Thymus (tissue), 14 donors: ENCODE data around the gene ZNF548. TPM values are rescaled to one million over a fixed set of nuclear protein-coding genes. Genes with fewer than 3 reads are reported as not detected.

Source experiments
- DNase-seq, 9 donors: peaks; one replicate each; pipeline ENCODE4 v3.0.0-alpha.2; 2013; ENCODE audit warnings: low spot score in 9 of 9, low read depth in 6 of 9, missing footprints in 1 of 9
- H3K27ac ChIP-seq, 2 donors: one replicate each; pipeline ENCODE4 v1.5.1; 2013; ENCODE audit warnings: control low read depth in 1 of 2, low read depth in 1 of 2, low read length in 1 of 2, mild to moderate bottlenecking in 1 of 2, moderate library complexity in 1 of 2
- H3K27me3 ChIP-seq, 2 donors: one replicate each; pipeline ENCODE4 v1.5.1; 2013; ENCODE audit warnings: low read length in 1 of 2; ENCODE audit not compliant: control insufficient read depth in 2 of 2, insufficient read depth in 1 of 2
- H3K36me3 ChIP-seq, 2 donors: one replicate each; pipeline ENCODE4 v1.5.1; 2013; ENCODE audit warnings: low read length in 1 of 2, mild to moderate bottlenecking in 1 of 2, moderate library complexity in 1 of 2; ENCODE audit not compliant: control insufficient read depth in 2 of 2, insufficient read depth in 2 of 2
- H3K4me1 ChIP-seq, 2 donors: one replicate each; pipeline ENCODE4 v1.5.1; 2013; ENCODE audit warnings: low read length in 2 of 2; ENCODE audit not compliant: control insufficient read depth in 2 of 2, insufficient read depth in 2 of 2
- H3K4me3 ChIP-seq, 2 donors: one replicate each; pipeline ENCODE4 v1.5.1; 2013; ENCODE audit warnings: low read length in 2 of 2, control low read depth in 1 of 2, mild to moderate bottlenecking in 1 of 2
- H3K9me3 ChIP-seq, 2 donors: one replicate each; pipeline ENCODE4 v1.5.1; 2013; ENCODE audit warnings: low read length in 1 of 2, mild to moderate bottlenecking in 1 of 2; ENCODE audit not compliant: control insufficient read depth in 2 of 2, insufficient read depth in 1 of 2
- WGBS: extraction: QIAGEN DNeasy Blood & Tissue Kit; methylation state at CpG from one replicate; pipeline ENCODE4 v1.1.7; 2013; 5-methylcytosine and 5-hydroxymethylcytosine counted together
- long read RNA-seq, 10 donors: transcript quantifications; one replicate each; lab custom pipeline, GENCODE V29; 2026
- polyA plus RNA-seq: library from polyadenylated mRNA; stranded (reverse); fragments of 200-250 nt; gene quantifications from one replicate; pipeline ENCODE4 v1.2.3, GENCODE V29; 2013
- total RNA-seq: library from RNA; stranded (reverse); fragments of 120-200 nt; gene quantifications from one replicate; pipeline ENCODE4 v1.2.4, GENCODE V29; 2013
- donor health status: healthy.

The ZNF548 gene
- total RNA-seq (14.7 TPM), polyA plus RNA-seq (26.4 TPM)
- long read RNA-seq, donor 1, result 0 reads
- long read RNA-seq, donor 2, transcript ZNF548-201 (4 exons, 2,115 nt), result major isoform, 5 of 10 reads
- long read RNA-seq, donor 2, partial matches to known transcripts, result 5 of 10 reads
- long read RNA-seq, donor 2, other reads (novel, unspliced or antisense), result 0 of 10 reads
- long read RNA-seq, donor 3, partial matches to known transcripts, result 6 of 9 reads
- long read RNA-seq, donor 3, other reads (novel, unspliced or antisense), result 0 of 9 reads
- long read RNA-seq, donor 4, result 0 reads
- long read RNA-seq, donor 5, transcript ZNF548-201 (4 exons, 2,115 nt), result major isoform, 7 of 7 reads
- long read RNA-seq, donor 5, partial matches to known transcripts, result 0 of 7 reads
- long read RNA-seq, donor 5, other reads (novel, unspliced or antisense), result 0 of 7 reads
- long read RNA-seq, donor 6, partial matches to known transcripts, result 0 of 5 reads
- long read RNA-seq, donor 6, other reads (novel, unspliced or antisense), result 0 of 5 reads
- long read RNA-seq, donor 7, partial matches to known transcripts, result 0 of 1 reads
- long read RNA-seq, donor 7, other reads (novel, unspliced or antisense), result 0 of 1 reads
- long read RNA-seq, donor 8, partial matches to known transcripts, result 0 of 2 reads
- long read RNA-seq, donor 8, other reads (novel, unspliced or antisense), result 0 of 2 reads
- long read RNA-seq, donor 9, partial matches to known transcripts, result 0 of 2 reads
- long read RNA-seq, donor 9, other reads (novel, unspliced or antisense), result 0 of 2 reads
- long read RNA-seq, donor 10, partial matches to known transcripts, result 0 of 2 reads
- long read RNA-seq, donor 10, other reads (novel, unspliced or antisense), result 0 of 2 reads

DNA sequence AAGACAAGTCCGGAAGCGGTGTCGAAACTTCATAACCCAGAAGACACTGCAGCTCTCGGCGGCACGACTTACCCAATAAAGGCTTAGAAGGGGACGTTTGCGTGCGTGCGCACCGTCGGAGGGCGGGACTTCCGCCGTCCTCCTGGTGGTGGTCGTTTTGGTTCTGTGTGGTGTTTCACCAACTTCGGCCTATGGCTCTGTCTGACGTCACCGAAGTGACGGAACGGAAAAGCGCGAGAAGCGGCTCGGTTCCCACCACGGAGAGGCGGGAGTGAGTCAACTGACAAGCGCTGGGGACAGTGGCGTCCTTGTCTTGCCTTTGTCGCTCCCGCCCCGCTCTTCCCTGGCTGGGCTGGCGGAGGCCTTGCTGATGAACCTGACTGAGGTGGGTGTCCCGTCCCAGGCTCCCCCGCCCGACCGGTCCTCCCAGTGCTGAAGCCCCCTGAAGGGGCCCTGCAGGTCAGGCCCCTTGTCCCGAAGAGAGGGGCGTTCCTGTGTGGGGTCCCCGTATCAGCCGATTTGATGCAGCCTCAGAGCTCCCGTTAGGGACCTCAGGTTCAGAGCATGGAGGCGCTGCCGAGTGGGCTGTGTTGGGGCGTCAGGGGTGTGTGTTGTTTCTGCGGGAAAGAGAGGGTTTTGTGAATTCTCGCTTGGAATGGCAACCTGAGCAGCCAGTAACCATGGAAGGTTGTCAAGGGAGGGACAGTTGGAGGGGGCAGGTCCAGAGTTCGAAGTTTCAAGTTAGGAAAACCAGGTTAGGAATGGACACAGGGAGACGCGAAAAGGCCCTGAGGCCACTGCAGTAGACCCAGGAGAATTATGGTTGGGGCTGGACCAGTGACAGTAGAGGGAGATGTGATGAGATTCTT, at the start of gene ZNF548:
TSS of gene ZNF548 (plus strand) at position 125 of the 869 bp plus-strand sequence. CDS start at position 371, 246 bp downstream.
- peak within 1 kb of the TSS; percentile 67 to 82 for H3K4me3 ChIP-seq
- peak within 1 kb of the TSS; percentile 77 to 89 for H3K27ac ChIP-seq
- H3K36me3 ChIP-seq, result peaks cover 6 to 10% of the 10 kb centered on the region in 2 donors
- H3K4me1 ChIP-seq, result peaks cover 8 to 10% of the 10 kb centered on the region in 2 donors
- no peaks in the 10 kb centered on the region for H3K27me3 ChIP-seq
- 1% methylated on average over 50 of the region's 50 CpGs for WGBS
- H3K9me3 ChIP-seq, result peaks cover 0 to 1% of the 10 kb centered on the region in 2 donors
- peak; percentile 92 to 98 (median 96) for DNase-seq

- WGBS, result 82% methylated on average over 6 of the region's 6 CpGs
- Histone ChIP-seq H3K27me3 (no peaks in the 10 kb centered on the region), H3K4me3 (no peak overlapping the region), H3K36me3 (no peaks in the 10 kb centered on the region), H3K27ac (no peak overlapping the region), H3K9me3 (no peaks in the 10 kb centered on the region), H3K4me1 (no peaks in the 10 kb centered on the region)
- DNase-seq, result no peak
Measured at GRCh38 chr19:57342582-57342981, 47.1 kb upstream of the ZNF548 start.

- no peaks in the 10 kb centered on the region for H3K27me3 ChIP-seq
- no peak for DNase-seq
- no peaks in the 10 kb centered on the region for H3K9me3 ChIP-seq
- WGBS, result 86% methylated on average over 3 of the region's 3 CpGs
- peaks cover 7 to 16% of the 10 kb centered on the region in 2 donors for H3K4me1 ChIP-seq
- H3K36me3 ChIP-seq, result peaks cover 0 to under 1% of the 10 kb centered on the region in 2 donors
- no peak overlapping the region for H3K27ac ChIP-seq
- H3K4me3 ChIP-seq, result no peak overlapping the region
Measured at GRCh38 chr19:57348136-57348535, 41.5 kb upstream of the ZNF548 start.

DNA sequence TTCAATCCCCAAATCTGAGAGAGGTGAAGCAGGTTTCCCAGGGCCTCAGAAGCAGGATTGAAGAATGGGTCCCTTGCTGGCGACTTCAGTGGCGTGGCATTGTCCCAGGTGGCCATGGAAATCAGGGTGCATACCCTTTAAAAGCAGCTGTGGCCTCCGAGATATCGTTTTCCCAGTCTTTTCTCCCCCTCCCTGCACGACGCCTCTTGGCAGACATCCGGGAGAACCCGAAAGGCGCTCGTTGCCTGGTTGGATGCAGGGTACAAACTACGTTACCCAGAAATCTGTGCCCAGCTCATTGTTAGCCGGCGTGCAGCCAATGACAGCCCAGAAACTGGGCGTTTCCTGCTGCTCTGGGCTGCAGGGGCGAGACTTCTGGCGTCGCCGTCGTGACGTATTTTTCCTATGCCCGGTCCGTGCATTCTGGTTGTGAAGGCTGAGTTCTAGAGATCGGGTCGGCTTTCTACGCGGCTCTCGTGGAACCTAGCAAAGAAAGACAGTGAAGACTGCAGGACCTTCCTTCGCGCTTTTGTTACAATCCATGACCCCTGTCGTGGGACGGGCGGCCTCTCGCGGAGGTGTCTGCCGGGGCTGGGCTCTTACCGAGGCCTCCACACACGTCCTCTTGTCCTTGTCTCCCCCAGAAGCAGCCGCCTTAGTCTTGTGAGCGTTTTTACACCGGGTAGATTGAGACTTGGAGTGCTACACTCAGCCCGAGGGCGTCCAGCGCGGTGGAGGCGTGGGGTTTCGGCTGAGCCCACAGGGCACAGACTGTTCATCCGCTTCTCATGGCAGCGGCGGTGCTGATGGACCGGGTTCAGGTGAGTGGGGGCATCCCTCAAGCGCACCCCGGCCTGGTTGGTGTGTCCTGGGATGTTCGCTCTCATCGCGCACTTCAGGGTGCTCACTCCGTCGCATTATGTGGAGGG, 38.5 kb upstream of the ZNF548 start, which contains the start of gene ZNF304:
TSS of gene ZNF304 (plus strand) at position 395 of the 929 bp plus-strand sequence. CDS start at position 789, 394 bp downstream.
- H3K9me3 ChIP-seq, result peaks cover 0 to 1% of the 10 kb centered on the region in 2 donors
- H3K27ac ChIP-seq, result peak within 1 kb of the TSS; percentile 73 to 81
- H3K4me1 ChIP-seq, result peaks cover 7 to 16% of the 10 kb centered on the region in 2 donors
- H3K4me3 ChIP-seq, result peak within 1 kb of the TSS; percentile 83 to 95
- DNase-seq, result peak; percentile 80 to 94 (median 86)
- 3% methylated on average over 57 of the region's 57 CpGs for WGBS
- peaks cover 18 to 23% of the 10 kb centered on the region in 2 donors for H3K36me3 ChIP-seq
- H3K27me3 ChIP-seq, result no peaks in the 10 kb centered on the region

DNA sequence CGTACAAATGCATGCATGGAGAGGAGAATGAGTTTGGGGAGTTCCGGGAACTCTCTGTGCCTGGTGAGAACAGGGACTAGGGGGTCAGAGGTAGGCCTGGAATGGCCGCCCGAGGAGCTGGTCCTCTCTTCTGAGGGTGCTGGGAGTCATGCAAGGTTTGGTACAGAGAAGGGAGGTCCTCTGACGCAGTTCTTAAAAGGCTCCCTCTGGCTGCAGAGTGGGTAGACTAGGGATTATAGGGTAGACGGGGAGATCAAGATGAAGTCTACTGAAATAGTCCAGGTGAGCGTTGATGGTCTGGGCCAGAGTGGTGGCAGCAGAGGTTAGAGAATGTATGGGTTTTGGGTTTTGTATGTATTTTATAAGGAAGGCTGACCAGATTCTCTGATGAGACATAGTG, 37.8 kb upstream of the ZNF548 start:
- Histone ChIP-seq H3K4me1 (peaks cover 7 to 16% of the 10 kb centered on the region in 2 donors), H3K27me3 (no peaks in the 10 kb centered on the region), H3K4me3 (peak overlapping the region; percentile 83 to 95), H3K27ac (no peak overlapping the region), H3K9me3 (peaks cover 0 to 4% of the 10 kb centered on the region in 2 donors), H3K36me3 (peaks cover 25 to 30% of the 10 kb centered on the region in 2 donors)
- DNase-seq, result peak in 1 of 9 donors; percentile 0
- WGBS, result 35% methylated on average over 7 of the region's 7 CpGs

GRCh38 chr19:57355916-57356315, 33.7 kb upstream of the ZNF548 start:
- peaks cover 7 to 11% of the 10 kb centered on the region in 2 donors for H3K4me1 ChIP-seq
- DNase-seq, result no peak
- 86% methylated on average over 4 of the region's 4 CpGs for WGBS
- H3K27ac ChIP-seq, result no peak overlapping the region
- H3K36me3 ChIP-seq, result peaks cover 47 to 51% of the 10 kb centered on the region in 2 donors
- no peak overlapping the region for H3K4me3 ChIP-seq
- peaks cover 0 to 4% of the 10 kb centered on the region in 2 donors for H3K9me3 ChIP-seq
- no peaks in the 10 kb centered on the region for H3K27me3 ChIP-seq

DNA sequence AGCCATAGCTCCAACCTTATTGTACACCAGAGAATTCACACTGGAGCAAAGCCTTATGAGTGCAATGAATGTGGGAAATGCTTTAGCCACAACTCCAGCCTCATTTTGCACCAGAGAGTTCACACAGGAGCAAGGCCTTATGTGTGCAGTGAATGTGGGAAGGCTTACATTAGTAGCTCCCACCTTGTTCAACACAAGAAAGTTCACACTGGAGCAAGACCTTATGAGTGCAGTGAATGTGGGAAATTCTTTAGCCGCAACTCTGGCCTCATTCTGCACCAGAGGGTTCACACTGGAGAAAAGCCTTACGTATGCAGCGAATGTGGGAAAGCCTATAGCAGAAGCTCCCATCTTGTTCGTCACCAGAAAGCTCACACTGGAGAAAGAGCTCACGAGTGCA, 32.2 kb upstream of the ZNF548 start:
- H3K4me1 ChIP-seq, result peaks cover 0 to 1% of the 10 kb centered on the region in 2 donors
- H3K9me3 ChIP-seq, result peaks cover 0 to 4% of the 10 kb centered on the region in 2 donors
- DNase-seq, result no peak
- H3K36me3 ChIP-seq, result peaks cover 47 to 51% of the 10 kb centered on the region in 2 donors
- no peak overlapping the region for H3K4me3 ChIP-seq
- H3K27me3 ChIP-seq, result no peaks in the 10 kb centered on the region
- over 99% methylated on average over 5 of the region's 5 CpGs for WGBS
- no peak overlapping the region for H3K27ac ChIP-seq

GRCh38 chr19:57359300-57359699, 30.4 kb upstream of the ZNF548 start:
- DNase-seq, result no peak
- Histone ChIP-seq H3K36me3 (peaks cover 42 to 47% of the 10 kb centered on the region in 2 donors), H3K9me3 (peaks cover 0 to 4% of the 10 kb centered on the region in 2 donors), H3K27ac (no peak overlapping the region), H3K4me3 (no peak overlapping the region), H3K27me3 (no peaks in the 10 kb centered on the region), H3K4me1 (peaks cover 11% of the 10 kb centered on the region in 2 donors)
